Measurements from ENCODE around the gene CAMK2B.
"Not testable (repeated sequence)": the region's sequence is repeated elsewhere in the genome, so short reads cannot be mapped to it uniquely, and the experiment has no call there.

Gene CAMK2B

DNA sequence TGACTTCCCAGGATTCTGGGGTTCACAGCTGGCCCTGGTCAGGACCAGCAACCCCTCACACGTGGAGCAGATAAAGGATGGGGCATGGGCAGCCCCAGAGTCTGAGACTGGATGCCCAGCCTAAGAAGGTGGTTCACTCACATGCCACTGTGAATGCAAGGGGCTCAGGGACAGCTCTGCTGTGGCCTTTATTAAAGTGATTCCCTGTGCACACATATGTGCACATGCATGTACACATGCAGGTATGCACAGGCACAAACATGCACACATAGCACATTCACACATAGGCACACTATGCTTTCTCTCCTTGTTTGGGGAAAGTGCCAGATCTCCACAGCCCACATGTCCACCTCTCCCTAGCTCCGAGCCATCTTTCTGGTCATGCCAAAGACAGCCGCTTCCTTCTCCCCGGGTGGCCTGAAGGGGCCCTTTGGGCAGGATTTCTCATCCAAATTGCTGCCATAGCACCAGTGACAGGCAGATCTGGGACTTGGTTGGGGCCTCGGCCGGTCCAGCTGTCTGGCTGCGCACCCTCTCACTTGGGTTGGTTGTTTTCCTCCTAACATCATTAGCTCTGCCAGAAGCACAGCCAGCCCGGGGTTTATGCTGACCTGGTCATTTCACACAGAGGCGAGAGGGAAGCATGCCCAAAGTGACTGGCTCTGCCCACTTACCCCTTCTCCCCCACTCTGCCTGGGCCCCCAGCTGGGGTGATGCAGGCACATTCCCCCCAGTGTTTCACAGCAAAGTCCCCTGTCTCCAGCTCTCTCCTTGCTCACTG is 137.6 kb downstream of the CAMK2B start:
- no peak for DNase-seq

DNA sequence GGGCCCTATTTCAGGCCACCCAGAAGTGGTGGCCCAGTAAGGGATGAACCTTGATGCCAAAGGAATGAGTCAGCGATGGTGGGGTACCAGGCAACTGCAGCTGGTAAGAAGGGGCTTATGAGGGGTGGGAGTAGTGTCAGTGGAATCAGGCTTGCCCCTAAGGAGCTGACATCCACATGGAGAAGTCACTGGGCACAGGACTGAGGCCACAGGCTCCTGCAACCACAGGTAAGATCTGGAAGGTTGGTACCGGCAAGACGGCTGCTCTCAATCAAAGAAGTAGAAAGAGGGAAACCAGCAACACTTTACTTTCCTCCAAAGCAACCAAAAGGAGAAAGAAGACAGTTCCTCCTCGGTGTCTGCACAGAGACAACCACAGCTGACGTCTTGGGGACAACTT is 138.7 kb downstream of the CAMK2B start:
- DNase-seq = no peak

DNA sequence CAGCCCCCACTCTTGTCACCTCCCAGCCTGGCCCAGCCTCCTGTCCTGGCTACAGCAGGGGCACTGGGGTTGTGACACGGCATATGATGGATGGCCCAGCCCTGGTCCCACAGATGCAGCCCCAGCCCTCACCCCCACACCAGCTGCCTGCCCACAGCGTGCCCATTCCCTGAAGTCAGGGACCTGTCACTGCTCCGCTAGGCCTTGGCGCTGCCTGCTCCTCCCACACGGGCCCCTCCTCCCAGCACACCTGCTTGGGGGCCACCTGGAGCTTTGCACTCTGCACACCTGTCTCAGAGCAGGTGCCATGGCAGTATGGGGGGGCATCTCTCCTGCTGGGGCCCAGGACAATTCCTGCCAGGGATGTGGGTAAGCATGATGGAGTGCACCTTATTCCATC is 139.7 kb downstream of the CAMK2B start:
- no peak for DNase-seq

GRCh38 chr7:44184873-44185446 is 140.4 kb downstream of the CAMK2B start:
- DNase-seq = no peak

- DNase-seq = no peak
These were observed 141.1 kb downstream of the CAMK2B start for GRCh38 chr7:44184206-44184872.

DNA sequence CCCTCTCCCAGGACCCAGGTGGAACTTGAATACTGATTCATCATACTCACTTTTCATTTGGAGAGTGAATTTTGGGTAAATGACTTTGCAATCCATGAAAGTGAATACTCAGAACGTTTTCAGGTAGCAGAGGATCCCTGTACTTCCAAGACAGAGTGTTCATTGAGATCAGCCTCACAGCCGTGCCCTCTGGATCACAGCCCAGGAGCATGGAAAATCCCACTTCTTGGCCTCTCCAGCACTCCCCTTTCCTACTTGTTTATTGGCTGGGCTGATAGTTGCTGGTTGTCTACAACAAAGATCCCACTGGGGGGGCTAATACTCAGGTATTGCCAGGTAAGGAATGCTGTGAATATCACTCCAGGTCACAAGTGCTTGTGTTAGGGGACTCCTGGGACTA is 142.0 kb downstream of the CAMK2B start:
- DNase-seq = no peak

DNA sequence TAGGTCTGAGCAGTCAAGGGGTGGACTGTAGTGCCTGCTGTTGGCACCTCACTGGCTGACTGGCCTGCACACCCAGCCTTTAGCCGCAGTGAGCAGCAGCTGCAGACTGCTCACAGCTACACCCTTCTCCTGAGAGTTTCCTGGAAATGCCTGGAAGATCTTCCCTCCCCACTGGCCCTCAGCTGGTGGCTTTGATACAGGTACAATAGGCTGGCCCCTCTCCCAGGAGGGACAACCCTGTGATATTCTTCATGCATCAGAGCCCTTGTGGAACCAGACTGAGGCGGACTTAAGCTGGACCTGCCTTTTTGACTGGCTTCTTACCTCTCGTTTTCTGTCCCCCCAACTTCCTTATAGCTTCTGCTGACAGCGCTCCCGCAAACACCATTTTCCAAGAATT is 142.6 kb downstream of the CAMK2B start:
- DNase-seq = no peak

DNA sequence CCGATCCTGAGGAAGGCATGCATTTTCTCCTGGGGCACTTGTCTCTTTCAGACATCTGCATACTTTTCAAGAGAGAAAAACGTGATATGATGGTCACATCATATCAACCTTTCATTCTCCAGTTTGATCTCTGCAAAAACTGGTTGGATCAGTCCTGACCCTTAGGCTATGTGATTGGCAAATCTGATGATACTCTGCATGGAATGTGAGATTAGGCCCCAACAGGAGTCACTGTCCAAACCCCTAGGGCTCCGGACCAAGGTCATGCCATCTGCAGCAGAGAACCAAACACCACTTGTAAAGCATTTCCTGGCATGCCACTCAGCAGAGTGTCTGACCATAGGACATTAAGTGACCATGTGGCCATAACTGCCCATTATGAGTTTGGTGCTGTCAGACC is 144.8 kb downstream of the CAMK2B start:
- DNase-seq = no peak

DNA sequence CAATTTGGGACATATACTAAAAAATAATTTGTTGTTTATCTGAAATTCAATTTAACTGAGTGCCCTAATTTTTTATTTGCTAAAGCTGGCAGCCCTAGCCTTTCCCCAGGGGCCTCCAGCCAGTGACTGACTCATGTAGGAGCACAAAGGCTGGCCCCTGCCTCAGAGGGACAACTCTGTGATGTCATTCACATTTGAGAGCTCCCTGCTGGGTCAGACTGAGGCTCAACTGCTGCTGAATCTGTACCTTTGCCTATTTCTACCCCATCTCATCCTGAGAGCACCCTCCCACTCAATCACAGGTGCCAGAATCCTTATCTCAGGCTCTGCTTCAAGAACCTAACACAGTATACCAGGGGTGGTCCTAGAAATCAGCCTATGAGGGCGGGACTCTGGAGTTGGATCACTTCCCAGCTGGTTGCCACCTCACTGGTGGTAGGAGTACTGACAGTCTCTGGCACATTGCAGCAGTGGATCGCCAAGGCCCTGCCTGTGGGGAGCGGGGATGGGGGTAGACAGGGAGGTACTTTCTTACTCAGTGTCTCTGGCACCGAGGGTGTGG is 147.7 kb downstream of the CAMK2B start:
- no peak for DNase-seq

DNA sequence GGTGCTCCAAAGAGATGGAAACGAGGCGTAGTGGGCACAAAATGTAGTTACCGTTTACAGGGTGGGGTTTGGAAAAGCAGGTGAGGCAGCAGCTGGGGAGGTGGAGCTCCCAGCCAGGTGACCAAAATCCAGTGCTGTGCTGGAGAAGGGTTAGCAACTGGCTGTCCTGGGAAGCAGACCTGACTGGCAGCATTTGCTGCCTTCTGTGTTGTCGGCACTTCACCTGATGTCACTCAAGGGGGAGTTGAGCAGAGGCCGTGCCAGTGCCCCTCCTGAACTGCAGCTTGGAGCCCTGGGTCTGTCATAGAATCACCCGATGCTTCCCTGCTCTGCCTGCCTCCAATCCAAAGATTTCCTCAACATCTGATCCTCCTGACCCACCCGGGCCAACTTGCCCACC is 148.9 kb downstream of the CAMK2B start:
- no peak for DNase-seq

GRCh38 chr7:44175730-44176129 is 149.7 kb downstream of the CAMK2B start:
- no peak for DNase-seq

- not testable (repeated sequence) for DNase-seq
These were observed 150.8 kb downstream of the CAMK2B start for GRCh38 chr7:44174694-44174948.

DNA sequence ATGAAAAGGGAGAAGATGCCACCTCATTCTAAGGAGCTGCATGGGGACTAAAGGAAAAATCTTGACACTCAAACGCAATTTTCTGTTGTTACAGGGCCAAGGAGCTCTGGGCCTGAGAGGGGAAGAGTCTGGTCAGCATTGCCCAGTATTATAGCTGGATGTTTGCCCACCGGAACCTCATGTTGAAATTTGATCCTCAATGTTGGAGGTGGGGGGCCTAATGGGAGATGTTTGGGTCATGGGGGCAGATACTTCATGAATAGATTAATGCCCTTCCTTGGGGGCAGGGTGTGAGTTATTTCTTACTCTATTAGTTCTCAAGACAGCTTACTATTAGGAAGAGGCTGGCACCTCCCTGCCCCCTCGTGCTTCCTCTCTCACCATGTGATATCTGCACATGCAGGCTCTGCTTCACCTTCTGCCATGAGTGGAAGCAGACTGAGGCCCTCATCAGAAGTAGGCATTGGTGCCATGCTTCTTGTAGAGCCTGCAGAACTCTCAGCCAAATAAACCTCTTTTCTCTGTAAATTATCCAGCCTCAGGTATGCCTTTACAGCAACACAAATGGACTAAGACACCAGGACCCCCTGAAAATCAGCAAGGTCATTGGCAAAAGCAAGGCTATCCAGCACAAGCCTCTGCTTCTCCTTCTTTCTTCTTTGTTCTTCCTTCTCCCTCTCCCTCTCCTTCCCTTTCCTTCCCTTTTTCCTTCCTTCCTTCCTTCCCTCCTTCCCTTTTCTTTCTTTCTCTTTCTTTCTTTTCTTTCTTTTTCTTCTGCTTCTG is 151.3 kb downstream of the CAMK2B start:
- no peak for DNase-seq

- DNase-seq = no peak
These were observed 152.5 kb downstream of the CAMK2B start for GRCh38 chr7:44172803-44173424.

DNA sequence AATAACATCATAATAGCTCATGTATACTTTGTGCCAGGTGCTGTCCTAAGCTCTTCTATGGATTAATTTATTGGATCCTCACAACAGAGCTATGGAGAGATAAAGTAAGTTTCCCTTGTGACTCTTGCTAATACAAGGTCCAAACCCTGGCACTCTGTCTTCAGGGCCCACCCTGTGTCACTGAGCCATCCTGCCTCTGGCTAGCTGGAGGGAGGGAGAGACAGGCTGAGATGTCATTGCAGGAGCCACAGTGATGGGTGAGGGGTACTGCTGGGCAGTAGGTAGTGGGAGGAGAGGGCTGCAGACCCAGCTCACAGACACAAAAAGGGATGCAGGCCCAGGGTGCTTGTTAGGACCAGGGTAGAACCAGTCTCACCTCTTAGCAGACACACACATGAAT is 153.0 kb downstream of the CAMK2B start:
- no peak for DNase-seq

- not testable (repeated sequence) for DNase-seq
These were observed 153.5 kb downstream of the CAMK2B start for GRCh38 chr7:44171901-44172300.

GRCh38 chr7:44167920-44168319 is 157.5 kb downstream of the CAMK2B start:
- peak; percentile 64 to 72 for DNase-seq
